Activated CD4-positive, alpha-beta T cell treated with anti-CD3 and anti-CD28 coated beads for 1 hour (primary cell): ENCODE results near the gene TIAM1.
"Not testable (repeated sequence)": the region's sequence is repeated elsewhere in the genome, so short reads cannot be mapped to it uniquely, and the experiment has no call there.

Source experiments
- DNase-seq: peaks from one replicate; pipeline ENCODE4 v3.0.0-alpha.2; 2020

TIAM1 gene

GRCh38 chr21:31236528-31236927 is 107.5 kb downstream of the TIAM1 start:
- no peak for DNase-seq

DNA sequence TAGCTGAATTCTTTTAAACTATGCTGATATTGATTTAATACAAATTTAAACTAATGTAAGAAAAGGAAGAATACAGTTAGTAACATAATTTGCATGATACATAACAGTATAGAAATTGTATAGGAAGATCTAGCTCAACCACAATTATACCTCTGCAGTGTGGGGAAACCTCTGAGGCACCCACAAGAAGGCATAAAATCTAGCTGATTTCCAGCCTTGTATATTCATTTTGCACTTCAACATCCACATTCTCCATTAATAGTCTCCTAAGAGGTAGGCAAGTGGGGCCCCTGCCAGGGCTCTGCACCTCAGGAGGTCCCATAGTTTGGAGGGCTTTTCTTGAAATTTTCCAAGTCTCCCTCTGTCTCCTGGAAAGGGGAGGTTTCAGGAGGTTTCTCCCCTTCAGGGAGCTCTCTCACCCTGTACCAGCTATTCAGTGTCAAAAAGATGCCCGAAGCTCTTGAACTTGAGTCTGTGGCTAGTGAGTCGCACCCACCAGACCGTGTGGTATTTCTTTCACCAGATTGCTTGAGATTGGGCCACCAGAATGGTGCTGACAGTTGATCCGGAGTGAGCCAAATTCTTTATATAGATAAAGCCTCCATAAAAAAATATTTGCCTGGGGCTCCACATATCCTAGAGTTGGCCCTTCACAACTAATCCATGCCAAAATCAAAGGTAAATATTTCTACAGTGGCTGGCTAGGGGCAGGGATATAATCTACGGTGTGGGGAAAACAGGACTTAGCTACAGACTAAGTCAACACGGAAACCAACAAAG is 108.2 kb downstream of the TIAM1 start:
- no peak for DNase-seq

DNA sequence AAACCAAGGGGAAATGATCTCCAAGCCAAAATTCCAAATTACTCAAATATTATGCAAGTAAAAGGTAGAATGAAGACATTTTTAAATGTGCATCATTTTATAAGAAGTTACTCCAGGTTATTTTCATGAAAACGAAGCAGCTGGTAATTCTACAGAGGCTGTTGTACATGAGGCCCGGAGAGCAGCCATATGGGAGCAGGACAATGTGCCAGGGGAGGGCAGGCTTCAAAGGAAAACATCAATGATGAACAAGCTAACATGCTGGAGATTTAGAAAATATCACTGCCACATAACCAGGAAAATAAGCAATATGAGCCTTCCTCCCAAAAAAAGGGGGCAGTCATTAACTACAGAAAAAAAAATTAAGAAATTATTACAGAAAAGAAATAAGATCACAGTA is 109.1 kb downstream of the TIAM1 start:
- no peak for DNase-seq

DNA sequence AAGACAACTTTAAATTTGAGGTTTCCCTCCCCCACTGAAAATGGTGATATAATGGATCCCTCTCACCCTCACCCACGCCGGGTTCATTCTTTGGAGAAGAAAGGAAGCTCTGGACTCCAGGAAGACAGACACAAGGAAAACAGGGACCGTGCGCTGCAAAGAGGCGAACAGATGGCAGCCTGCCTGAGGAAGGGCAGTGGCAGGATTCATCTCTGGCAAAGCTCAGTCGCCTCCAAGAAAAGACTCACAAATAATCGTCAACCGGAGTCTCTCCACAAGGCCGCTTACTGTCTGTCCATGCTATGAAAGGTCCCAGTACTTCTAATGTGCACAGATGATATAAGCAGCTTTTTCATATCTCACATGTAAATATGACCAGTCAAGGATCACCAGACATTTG is 110.3 kb downstream of the TIAM1 start:
- no peak for DNase-seq

GRCh38 chr21:31232344-31232743 is 111.7 kb downstream of the TIAM1 start:
- no peak for DNase-seq

GRCh38 chr21:31230937-31231336 is 113.1 kb downstream of the TIAM1 start:
- no peak for DNase-seq

DNA sequence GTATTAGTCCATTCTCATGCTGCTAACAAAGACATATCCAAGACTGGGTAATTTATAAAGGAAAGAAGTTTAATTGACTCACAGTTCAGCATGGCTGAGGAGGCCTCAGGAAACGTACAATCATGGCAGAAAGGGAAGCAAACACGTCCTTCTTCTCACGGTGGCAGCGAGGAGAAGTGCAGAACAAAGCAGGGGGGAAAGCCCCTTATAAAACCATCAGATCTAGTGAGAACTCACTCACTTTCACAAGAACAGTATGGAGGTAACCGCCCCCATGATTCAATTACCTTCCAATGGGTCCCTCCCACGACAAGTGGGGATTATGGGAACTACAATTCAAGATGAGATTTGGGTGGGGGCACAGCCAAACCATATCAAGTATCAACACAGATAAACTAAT is 115.3 kb downstream of the TIAM1 start:
- not testable (repeated sequence) for DNase-seq

GRCh38 chr21:31225713-31226112 is 118.3 kb downstream of the TIAM1 start:
- no peak for DNase-seq

- DNase-seq, result no peak
These were observed 121.9 kb downstream of the TIAM1 start for GRCh38 chr21:31222142-31222541.

- no peak for DNase-seq
These were observed 123.0 kb downstream of the TIAM1 start for GRCh38 chr21:31221043-31221442.

DNA sequence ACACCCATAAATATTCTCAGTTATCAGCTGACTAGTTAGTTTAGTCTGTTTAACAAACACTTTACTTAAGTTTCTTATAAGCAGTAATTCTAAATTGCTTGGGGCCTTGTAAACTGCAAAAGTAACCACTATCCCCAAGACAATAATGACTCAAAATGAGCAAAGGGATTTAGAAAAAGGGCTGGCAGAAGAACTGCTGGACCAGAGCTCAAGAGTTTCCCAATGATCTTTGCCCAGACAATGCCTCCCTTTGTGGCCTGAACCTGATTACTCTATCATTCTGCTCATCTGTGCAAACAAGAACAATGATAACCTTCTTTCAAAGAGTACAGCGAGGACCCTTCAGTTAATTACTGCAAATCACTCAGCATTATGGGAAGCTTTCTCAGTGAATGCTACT is 123.5 kb downstream of the TIAM1 start:
- no peak for DNase-seq

DNA sequence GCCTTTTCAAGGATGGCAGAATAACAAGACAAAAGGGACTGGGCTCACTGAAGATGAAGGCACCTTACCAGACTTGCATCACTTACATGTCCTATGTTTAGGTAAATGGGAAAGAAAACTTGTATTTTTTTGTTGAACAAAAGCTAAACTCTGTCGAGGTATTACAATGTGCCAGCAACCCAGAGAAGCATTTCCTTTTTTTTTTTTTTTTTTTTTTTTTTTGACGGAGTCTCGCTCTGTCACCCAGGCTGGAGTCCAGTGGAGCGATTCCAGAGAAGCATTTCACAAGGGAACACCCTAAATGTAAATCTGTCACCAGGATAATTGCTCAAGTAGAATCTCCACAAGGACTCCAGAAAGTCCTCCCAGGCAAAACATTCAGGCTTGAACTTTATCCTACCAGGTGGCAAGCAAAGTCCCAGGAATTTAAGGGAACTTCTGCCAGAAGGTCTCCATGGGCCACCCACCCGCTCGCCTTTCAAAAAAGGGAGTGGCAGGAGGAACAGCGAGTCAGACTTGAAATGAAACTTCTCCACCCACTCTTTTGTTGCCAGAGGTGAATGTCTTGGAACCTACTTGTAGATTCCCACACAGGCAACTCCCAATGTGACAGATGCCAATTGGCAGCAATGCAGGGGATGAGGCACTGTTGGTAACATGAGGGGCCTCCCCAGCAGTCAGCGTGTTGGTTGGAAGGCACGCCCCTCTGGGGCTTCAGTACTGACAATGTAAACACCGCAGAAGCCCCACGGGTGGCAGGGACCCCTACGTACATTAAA is 125.0 kb downstream of the TIAM1 start:
- no peak for DNase-seq

GRCh38 chr21:31216206-31216605 is 127.9 kb downstream of the TIAM1 start:
- no peak for DNase-seq

DNA sequence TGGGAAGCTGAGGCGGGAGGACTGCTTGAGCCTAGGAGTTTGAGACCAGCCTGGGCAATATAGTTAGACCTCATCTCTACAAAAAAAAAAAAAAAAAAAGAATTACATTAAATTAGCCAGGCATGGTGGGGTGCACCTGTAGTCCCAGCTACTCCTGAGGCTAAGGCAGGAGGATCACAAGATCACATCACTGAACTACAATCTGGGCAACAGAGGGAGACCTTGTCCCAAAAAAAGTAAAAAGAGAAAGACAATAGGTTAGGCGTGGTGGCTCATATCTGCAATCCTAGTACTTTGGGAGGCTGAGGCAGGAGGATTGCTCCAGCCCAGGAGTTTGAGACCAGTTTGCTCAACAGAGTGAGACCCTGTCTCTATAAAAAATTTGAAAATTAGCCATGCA is 130.3 kb downstream of the TIAM1 start:
- no peak for DNase-seq

DNA sequence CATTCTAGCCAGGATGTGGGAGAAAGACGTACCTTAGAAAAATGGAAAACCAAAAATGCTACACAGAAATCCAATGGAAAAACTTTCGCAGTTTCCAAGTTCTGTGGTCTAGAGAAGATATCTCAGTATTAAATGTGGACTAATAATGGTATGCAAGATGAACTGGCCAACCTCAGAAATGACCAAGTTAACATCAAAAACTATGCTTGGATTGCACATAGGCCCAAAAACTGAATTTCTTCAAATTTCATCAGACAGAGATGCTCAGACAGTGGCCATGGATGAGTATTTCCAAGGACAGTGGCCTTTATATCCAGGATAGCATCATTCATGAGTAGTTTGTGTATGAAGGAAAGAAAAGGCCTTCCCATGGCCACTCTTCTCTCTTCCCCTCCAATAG is 132.2 kb downstream of the TIAM1 start:
- no peak for DNase-seq

GRCh38 chr21:31205412-31205811 is 138.6 kb downstream of the TIAM1 start:
- DNase-seq, result no peak

- no peak for DNase-seq
These were observed 139.3 kb downstream of the TIAM1 start for GRCh38 chr21:31204801-31205200.

- no peak for DNase-seq
These were observed 140.5 kb downstream of the TIAM1 start for GRCh38 chr21:31203431-31204054.

- DNase-seq, result no peak
These were observed 142.5 kb downstream of the TIAM1 start for GRCh38 chr21:31201548-31201947.

DNA sequence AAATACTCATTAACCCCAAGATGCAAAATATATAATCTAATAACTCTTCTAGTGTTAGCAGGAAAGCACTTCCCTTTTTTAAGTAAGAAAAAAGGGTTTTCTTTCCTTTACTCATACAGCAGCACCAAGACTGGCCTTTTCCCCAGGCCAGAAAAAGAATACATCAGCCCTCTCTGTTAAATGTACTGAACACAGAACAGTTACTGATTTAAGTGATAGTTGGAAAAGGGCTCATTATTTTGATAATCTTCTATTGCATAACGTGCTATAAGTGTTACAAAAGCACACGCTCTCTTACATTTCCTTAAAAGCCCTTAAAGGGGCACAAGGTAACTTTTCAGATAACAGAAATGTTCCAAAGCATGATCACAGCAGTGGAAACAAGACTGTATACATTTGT is 142.9 kb downstream of the TIAM1 start:
- DNase-seq, result no peak

DNA sequence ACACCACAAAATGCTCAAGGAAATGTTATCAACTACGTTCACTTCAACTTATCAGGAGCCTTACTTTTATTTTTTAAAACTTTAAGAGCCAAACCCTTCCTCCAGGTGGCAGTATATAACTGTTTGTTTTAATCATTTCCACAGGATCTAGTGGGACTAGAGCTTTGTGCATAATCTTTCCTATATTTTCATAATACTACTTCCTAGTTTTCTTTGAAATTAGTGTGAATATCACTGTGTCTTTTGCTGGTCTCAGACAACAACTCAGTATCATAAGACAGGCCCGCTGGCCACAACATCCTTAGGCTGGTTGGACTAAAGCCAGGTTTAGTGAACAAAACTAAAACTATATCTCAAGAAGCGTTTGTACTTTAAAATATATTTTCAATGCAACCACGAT is 145.5 kb downstream of the TIAM1 start:
- no peak for DNase-seq

DNA sequence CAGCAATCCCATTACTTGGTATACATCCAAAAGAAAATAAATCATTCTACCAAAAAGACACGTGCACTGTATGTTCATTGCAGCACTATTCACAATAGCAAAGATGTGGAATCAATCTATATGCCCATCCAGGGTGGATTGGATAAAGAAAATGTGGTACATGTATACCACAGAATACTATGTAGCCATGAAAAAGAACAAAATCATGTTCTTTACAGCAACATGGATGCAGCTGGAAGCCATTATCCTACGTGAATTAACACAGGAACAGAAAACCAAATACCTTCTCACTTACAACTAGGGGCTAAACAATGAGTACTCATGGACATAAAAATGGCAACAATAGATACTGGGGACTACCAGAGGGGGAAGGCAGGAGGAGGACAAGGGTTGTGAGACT is 147.3 kb downstream of the TIAM1 start:
- no peak for DNase-seq

DNA sequence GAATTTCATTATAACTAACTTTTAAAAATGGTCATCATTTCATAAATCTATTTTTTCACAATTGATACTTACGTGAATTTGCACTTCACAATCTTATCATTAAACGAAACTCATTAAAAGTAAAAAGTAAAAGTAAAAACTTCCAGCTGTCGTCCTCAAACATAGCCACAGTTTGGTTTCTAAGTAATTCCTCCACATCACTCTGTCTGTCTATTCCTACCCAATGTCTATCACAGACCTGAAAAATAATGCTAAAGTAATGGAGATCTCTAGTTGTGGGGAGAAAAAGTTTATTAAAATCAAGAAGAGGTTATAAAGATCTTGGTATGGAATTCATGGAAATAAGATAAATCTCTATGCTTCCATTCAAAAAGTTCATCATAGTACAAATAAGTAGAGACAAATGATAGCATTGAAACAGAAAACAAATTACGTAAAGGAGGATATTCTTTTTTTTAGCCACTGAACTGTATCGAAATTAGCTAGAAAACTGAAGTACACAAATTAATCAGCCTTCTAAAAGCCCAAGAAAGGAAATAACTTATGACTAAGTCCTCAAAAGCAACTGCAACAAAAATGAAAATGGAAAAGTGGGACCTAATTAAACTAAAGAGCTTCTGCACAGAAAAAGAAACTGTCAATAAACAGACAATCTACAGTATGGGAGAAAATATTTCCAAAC is 148.6 kb downstream of the TIAM1 start:
- DNase-seq, result no peak
